Lung (tissue), 12 donors: ENCODE data around the gene RGS12. TPM values are rescaled to one million over a fixed set of nuclear protein-coding genes. Genes with fewer than 3 reads are reported as not detected.

Experiments
- ATAC-seq: fragments of 200-7000 bp; cut with Tn5 transposase; one replicate; pipeline ENCODE4 v1.9.1; 2020; ENCODE audit warnings: moderate number of reproducible peaks; ENCODE audit not compliant: insufficient read depth, low FRiP score
- DNase-seq, 3 donors: peaks; one replicate each; pipeline ENCODE4 v3.0.0-alpha.2; 2013 to 2017
- H3K27ac ChIP-seq, 2 donors: one replicate each; pipeline ENCODE4 v1.5.1; 2013; ENCODE audit warnings: mild to moderate bottlenecking in 2 of 2, moderate library complexity in 2 of 2, control low read depth in 1 of 2, inconsistent platforms in 1 of 2, low read depth in 1 of 2, low read length in 1 of 2
- H3K27me3 ChIP-seq, 3 donors: one replicate each; pipeline ENCODE4 v1.5.1; 2013; ENCODE audit warnings: low read length in 2 of 3; ENCODE audit not compliant: control insufficient read depth in 3 of 3, insufficient read depth in 3 of 3
- H3K36me3 ChIP-seq, 4 donors: one replicate each; pipeline ENCODE4 v1.5.1; 2013; ENCODE audit warnings: low read length in 4 of 4, mild to moderate bottlenecking in 1 of 4, moderate library complexity in 1 of 4; ENCODE audit not compliant: control insufficient read depth in 4 of 4, insufficient read depth in 4 of 4
- H3K4me1 ChIP-seq, 5 donors: one replicate each; pipeline ENCODE4 v1.5.1; 2013; ENCODE audit warnings: low read length in 5 of 5, mild to moderate bottlenecking in 2 of 5, moderate library complexity in 1 of 5; ENCODE audit not compliant: control insufficient read depth in 5 of 5, insufficient read depth in 5 of 5
- H3K4me3 ChIP-seq: one replicate; pipeline ENCODE4 v1.5.1; 2013; ENCODE audit warnings: mild to moderate bottlenecking, control low read depth, moderate library complexity
- H3K9ac ChIP-seq, 2 donors: one replicate each; pipeline ENCODE4 v1.5.1; 2013; ENCODE audit warnings: low read length in 2 of 2, control low read depth in 1 of 2; ENCODE audit not compliant: insufficient read depth in 1 of 2
- H3K9me3 ChIP-seq, 4 donors: one replicate each; pipeline ENCODE4 v1.5.1; 2013; ENCODE audit warnings: low read length in 3 of 4, mild to moderate bottlenecking in 1 of 4, moderate library complexity in 1 of 4; ENCODE audit not compliant: control insufficient read depth in 4 of 4, insufficient read depth in 3 of 4
- WGBS, 2 donors: extraction: QIAGEN DNeasy Blood & Tissue Kit; methylation state at CpG; one replicate each; pipeline ENCODE4 v1.1.7; 2013; 5-methylcytosine and 5-hydroxymethylcytosine counted together
- polyA plus RNA-seq, 2 donors: library from polyadenylated mRNA; stranded (reverse); fragments of 200-250 nt; gene quantifications; one replicate each; pipeline ENCODE4 v1.2.1, GENCODE V29; 2013
- total RNA-seq, 2 donors: library from RNA; depleted of rRNA in 1 of 2; stranded (reverse); fragments of >200 nt in 1 of 2; gene quantifications; one replicate each; pipeline ENCODE4 v1.2.1, GENCODE V29; 2014 to 2021
- TF ChIP-seq, protein P1 (sequence below): IDR thresholded peaks from 2 replicates; pipeline ENCODE4 v1.5.1; 2012; ENCODE audit warnings: mild to moderate bottlenecking; ENCODE audit errors: control extremely low read depth, extremely low read depth
- donor health status: control.
- donor health status: control.
- donor health status: Bipolar disorder and iron deficiency.
- donor health status: healthy.
- donor health status: DM: yes; HTN: yes; CAD: no.

The RGS12 gene
- total and polyA plus RNA-seq, 4 donors, result 15.4 to 76.6 (median 44.9) TPM

GRCh38 chr4:3250956-3251690 is 41.7 kb upstream of the RGS12 start:
- 75 to 86% methylated on average over 19 of the region's 19 CpGs for WGBS, 2 donors

DNA sequence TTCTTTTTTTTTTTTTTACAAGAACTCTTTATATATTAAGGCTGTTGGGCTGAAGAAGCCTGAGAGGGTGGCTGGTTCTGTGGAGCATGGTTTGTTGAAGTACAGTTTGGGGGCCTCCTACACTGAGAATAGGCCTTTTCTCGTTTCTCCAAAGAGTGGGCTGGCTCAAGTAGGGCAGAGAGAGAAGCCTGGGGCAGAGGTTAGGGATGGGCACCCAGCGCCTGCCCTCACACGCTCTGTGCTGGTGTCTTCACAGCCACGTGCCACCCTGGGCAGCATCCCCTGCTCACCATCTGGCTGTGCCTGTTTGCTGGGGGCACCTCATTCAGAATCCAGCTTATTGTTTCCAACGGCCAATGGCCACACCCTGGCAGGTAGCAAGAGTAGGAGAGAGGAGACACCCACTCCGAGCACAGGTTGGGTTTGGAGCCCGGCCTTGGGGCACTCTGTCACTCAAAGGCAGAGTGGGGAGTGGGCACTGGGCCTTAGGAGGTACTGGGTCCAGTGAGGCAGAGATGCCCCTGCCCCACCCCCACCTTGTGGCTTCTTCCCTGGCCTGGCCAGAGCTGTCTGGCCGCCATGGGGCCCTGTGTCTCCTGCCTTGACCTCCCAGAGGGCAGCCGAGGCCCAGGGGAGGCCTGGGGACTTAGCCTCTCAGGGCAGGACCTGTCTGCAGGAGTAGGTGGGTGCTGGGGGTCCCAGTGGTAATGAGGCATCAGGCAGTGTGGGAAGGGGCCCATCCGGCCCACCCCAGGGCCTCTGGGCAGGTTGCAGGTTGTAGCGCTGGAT is 40.9 kb upstream of the RGS12 start:
- Histone ChIP-seq H3K9me3 (no peaks in the 10 kb centered on the region), H3K4me1 (peaks cover 0 to 13% (median 0%) of the 10 kb centered on the region in 5 donors), H3K27ac (no peak overlapping the region), H3K36me3 (peaks cover 0 to 13% (median 0%) of the 10 kb centered on the region in 4 donors), H3K27me3 (no peaks in the 10 kb centered on the region), H3K4me3 (no peak overlapping the region), H3K9ac (no peak overlapping the region)
- WGBS, 2 donors, result 90 to 95% methylated on average over 11 of the region's 11 CpGs
- ATAC-seq, result no peak
- peak in 1 of 3 donors; percentile 10 for DNase-seq
- TF ChIP-seq, protein P1, sequence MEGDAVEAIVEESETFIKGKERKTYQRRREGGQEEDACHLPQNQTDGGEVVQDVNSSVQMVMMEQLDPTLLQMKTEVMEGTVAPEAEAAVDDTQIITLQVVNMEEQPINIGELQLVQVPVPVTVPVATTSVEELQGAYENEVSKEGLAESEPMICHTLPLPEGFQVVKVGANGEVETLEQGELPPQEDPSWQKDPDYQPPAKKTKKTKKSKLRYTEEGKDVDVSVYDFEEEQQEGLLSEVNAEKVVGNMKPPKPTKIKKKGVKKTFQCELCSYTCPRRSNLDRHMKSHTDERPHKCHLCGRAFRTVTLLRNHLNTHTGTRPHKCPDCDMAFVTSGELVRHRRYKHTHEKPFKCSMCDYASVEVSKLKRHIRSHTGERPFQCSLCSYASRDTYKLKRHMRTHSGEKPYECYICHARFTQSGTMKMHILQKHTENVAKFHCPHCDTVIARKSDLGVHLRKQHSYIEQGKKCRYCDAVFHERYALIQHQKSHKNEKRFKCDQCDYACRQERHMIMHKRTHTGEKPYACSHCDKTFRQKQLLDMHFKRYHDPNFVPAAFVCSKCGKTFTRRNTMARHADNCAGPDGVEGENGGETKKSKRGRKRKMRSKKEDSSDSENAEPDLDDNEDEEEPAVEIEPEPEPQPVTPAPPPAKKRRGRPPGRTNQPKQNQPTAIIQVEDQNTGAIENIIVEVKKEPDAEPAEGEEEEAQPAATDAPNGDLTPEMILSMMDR, result no peak

More at GRCh38 chr4:3250956-3251690, 41.7 kb upstream of the RGS12 start:
- no peaks in the 10 kb centered on the region for H3K9me3 ChIP-seq
- H3K36me3 ChIP-seq, result peaks cover 0 to 13% (median 0%) of the 10 kb centered on the region in 4 donors
- no peaks in the 10 kb centered on the region for H3K27me3 ChIP-seq
- no peak overlapping the region for H3K9ac ChIP-seq
- peaks cover 0 to 13% (median 0%) of the 10 kb centered on the region in 5 donors for H3K4me1 ChIP-seq
- TF ChIP-seq, protein P1, result no peak
- ATAC-seq (peak; percentile 51), DNase-seq (peak; percentile 33 to 63 (median 63))
- H3K27ac ChIP-seq, result peak overlapping the region in 1 of 2 donors; percentile 11
- no peak overlapping the region for H3K4me3 ChIP-seq

GRCh38 chr4:3252480-3252828 is 40.4 kb upstream of the RGS12 start:
- Histone ChIP-seq H3K4me3 (no peak overlapping the region), H3K4me1 (peaks cover 0 to 13% (median 0%) of the 10 kb centered on the region in 5 donors), H3K27me3 (no peaks in the 10 kb centered on the region), H3K9me3 (no peaks in the 10 kb centered on the region), H3K9ac (no peak overlapping the region), H3K27ac (no peak overlapping the region), H3K36me3 (peaks cover 0 to 13% (median 0%) of the 10 kb centered on the region in 4 donors)
- TF ChIP-seq, protein P1, result no peak
- 96 to 99% methylated on average over 3 of the region's 3 CpGs for WGBS, 2 donors
- DNase-seq (no peak), ATAC-seq (no peak)
